Activated CD8-positive, alpha-beta T cell treated with anti-CD3 and anti-CD28 coated beads for 36 hours (primary cell): Measurements from ENCODE around the gene UBE2C. TPM values are rescaled to one million over a fixed set of nuclear protein-coding genes. Genes with fewer than 3 reads are reported as not detected.

Source experiments
- ATAC-seq: fragments of 200-7000 bp; cut with Tn5 transposase; one replicate; pipeline ENCODE4 v1.10.0; 2021; ENCODE audit warnings: mild to moderate bottlenecking, moderate library complexity
- CTCF ChIA-PET: fragments of 350-600 bp; sonication (Branson Sonifier 250); formaldehyde crosslinking; loops from one replicate; lab custom pipeline; 2021; ENCODE audit warnings: antibody characterized with exemption; lab: Charles Lee
- POLR2A ChIA-PET: fragments of 350-600 bp; sonication (Branson Sonifier 250); formaldehyde crosslinking; loops from one replicate; lab custom pipeline; 2021; ENCODE audit warnings: antibody characterized with exemption; lab: Charles Lee
- DNase-seq: peaks from one replicate; pipeline ENCODE4 v3.0.0-alpha.2; 2020
- H3K27ac Mint-ChIP-seq: one replicate; pipeline ENCODE4 v1.8.0; 2021; ENCODE audit warnings: mild to moderate bottlenecking, mixed read lengths
- H3K27me3 Mint-ChIP-seq: one replicate; pipeline ENCODE4 v1.8.0; 2021; ENCODE audit warnings: mixed read lengths
- H3K36me3 Mint-ChIP-seq: one replicate; pipeline ENCODE4 v1.8.0; 2021; ENCODE audit warnings: low read depth, mixed read lengths
- H3K4me1 Mint-ChIP-seq: one replicate; pipeline ENCODE4 v1.8.0; 2021; ENCODE audit warnings: low read depth, mixed read lengths
- H3K4me3 Mint-ChIP-seq: one replicate; pipeline ENCODE4 v1.8.0; 2021; ENCODE audit warnings: mild to moderate bottlenecking, moderate library complexity, mixed read lengths
- H3K9me3 Mint-ChIP-seq: one replicate; pipeline ENCODE4 v1.8.0; 2021; ENCODE audit warnings: mixed read lengths
- intact Hi-C: fragments of 100-400 bp; cut with micrococcal nuclease; formaldehyde crosslinking; loops from one replicate; pipeline ENCODE4 v1.10.0; 2022
- total RNA-seq, 2 experiments: library from RNA; stranded (reverse); gene quantifications; one replicate each; pipeline ENCODE4 v1.2.3, GENCODE V29; 2021
- TF ChIP-seq, protein P1 (sequence below): fragments of 200-600 bp; IDR thresholded peaks from one replicate; pipeline ENCODE4 v1.8.0; 2022; ENCODE audit warnings: antibody characterized with exemption, mild to moderate bottlenecking

UBE2C gene
- total RNA-seq, 2 experiments from 2014 or later, result 149 to 151 TPM

DNA sequence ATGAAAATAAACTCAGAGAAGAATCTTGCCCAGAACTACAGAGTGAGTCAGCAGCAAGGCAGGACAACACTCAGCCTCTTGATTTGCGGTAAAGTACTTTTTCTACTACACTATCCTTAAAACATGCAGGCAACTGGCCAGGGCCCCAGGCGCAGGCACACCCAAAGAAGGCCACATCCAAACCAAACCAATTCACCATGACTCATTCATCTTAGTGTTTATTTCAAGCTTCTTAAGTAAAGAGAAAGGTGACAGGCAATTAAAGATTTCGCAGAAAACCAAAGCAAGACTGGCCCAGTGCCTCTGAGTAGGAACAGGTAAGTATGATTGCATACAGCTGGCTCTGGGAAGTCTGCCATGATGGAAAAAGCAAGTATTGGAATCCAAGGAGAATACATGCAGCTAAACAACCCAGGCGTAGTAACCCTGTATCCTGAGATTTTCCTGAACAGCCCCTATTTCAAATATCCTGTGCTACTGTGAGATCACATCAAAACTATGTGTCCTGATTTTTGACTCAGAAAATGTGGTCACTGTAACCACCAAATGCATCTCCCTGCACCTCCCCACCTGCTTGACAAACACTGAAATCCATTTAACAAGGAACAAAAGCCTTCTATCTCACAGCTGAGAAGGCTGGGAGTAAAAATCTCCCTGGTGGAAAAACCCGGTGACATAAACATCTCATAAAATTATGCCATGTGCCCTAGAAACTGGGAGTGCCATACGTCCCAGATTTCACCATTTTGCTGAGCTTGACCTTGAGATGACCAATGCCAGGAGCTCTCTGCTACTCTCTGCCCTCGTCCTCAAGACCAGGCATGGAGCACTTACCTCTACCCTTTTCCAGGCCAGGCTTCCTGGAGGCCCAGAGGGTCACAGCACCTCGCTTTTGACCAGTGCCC lies 33.2 kb upstream of the UBE2C start:
- Mint-ChIP-seq H3K9me3 (no peaks in the 10 kb centered on the region), H3K36me3 (no peaks in the 10 kb centered on the region), H3K4me3 (no peak overlapping the region), H3K27me3 (peaks cover 4% of the 10 kb centered on the region), H3K4me1 (peaks cover 6% of the 10 kb centered on the region), H3K27ac (no peak overlapping the region)
- POLR2A ChIA-PET, result no interaction called here
- CTCF ChIA-PET, result interaction anchor here (1.0 to 2.7 kb wide), 4 partner anchors 8 to 460 kb away, joined by 3 to 28 read pairs (median 5); no protein-coding TSS in a partner anchor
- DNase-seq (peak; percentile 23), ATAC-seq (peak; percentile 34)
- TF ChIP-seq, protein P1, sequence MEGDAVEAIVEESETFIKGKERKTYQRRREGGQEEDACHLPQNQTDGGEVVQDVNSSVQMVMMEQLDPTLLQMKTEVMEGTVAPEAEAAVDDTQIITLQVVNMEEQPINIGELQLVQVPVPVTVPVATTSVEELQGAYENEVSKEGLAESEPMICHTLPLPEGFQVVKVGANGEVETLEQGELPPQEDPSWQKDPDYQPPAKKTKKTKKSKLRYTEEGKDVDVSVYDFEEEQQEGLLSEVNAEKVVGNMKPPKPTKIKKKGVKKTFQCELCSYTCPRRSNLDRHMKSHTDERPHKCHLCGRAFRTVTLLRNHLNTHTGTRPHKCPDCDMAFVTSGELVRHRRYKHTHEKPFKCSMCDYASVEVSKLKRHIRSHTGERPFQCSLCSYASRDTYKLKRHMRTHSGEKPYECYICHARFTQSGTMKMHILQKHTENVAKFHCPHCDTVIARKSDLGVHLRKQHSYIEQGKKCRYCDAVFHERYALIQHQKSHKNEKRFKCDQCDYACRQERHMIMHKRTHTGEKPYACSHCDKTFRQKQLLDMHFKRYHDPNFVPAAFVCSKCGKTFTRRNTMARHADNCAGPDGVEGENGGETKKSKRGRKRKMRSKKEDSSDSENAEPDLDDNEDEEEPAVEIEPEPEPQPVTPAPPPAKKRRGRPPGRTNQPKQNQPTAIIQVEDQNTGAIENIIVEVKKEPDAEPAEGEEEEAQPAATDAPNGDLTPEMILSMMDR, result no peak
- intact Hi-C loops, result no loop called here

DNA sequence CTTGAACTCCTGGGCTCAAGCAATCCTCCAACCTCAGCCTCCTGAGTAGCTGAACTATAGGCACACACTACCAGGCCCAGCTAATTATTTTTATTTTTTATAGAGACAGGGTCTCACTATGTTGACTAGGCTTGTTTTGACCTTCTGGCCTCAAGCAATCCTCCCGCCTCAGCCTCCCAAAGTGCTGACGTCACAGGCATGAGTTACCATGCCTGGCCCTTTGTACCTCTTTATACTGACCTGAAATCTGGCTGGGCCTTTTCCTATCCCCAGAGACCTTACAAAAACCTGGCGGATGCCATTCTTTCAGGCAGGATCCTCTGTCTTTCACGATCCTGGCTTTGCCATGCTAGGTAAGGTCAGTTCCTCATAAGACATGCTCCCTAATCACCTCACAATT lies 32.3 kb upstream of the UBE2C start:
- ChIA-PET POLR2A (interaction anchor here (0.9 kb wide), 1 partner anchor 297 kb away, joined by 3 read pairs; no protein-coding TSS in a partner anchor), CTCF (interaction anchor here (0.6 to 2.7 kb wide), 5 partner anchors 9 to 461 kb away, joined by 3 to 28 read pairs (median 4); no protein-coding TSS in a partner anchor)
- Mint-ChIP-seq H3K4me3 (no peak overlapping the region), H3K9me3 (no peaks in the 10 kb centered on the region), H3K27ac (no peak overlapping the region), H3K27me3 (peaks cover under 1% of the 10 kb centered on the region), H3K4me1 (peaks cover 6% of the 10 kb centered on the region), H3K36me3 (no peaks in the 10 kb centered on the region)
- TF ChIP-seq, protein P1, result no peak
- ATAC-seq, result no peak
- no peak for DNase-seq
- intact Hi-C loops, result no loop called here

DNA sequence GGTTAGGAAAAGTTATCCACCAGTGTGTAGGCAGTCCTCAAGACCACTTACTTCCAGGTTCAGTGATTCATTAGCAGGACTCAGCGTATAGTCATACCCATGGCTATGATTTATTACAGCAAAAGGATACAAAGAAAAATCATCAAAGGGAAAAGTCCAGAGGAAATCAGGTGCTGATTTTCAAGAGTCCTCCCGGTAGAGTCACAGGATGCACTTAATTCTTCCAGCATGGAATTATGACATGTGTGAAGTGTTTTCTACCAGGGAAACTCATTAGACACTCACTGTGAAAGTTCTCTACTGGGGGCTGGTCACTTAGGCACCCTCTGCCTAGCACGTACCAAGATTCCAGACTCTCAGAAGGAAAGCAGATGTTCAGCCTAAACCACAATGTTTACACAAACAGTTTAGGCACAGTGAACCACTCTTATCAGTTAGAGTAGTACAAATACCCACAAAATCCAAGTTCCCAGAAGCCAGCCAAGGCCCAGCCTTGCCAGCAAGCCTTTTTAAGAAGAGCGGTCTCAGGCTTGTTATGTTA lies 31.0 kb upstream of the UBE2C start:
- TF ChIP-seq, protein P1, result no peak
- no peak for DNase-seq
- ATAC-seq, result no peak
- POLR2A ChIA-PET, result interaction anchor here (0.9 kb wide), 1 partner anchor 298 kb away, joined by 3 read pairs; no protein-coding TSS in a partner anchor
- Mint-ChIP-seq H3K4me3 (no peak overlapping the region), H3K27me3 (no peaks in the 10 kb centered on the region), H3K36me3 (no peaks in the 10 kb centered on the region), H3K9me3 (no peaks in the 10 kb centered on the region), H3K4me1 (peaks cover 6% of the 10 kb centered on the region), H3K27ac (no peak overlapping the region)
- intact Hi-C loops, result no loop called here
- CTCF ChIA-PET, result interaction anchor here (0.9 to 2.7 kb wide), 2 partner anchors 10 kb away, joined by 3 to 28 read pairs; no protein-coding TSS in a partner anchor

DNA sequence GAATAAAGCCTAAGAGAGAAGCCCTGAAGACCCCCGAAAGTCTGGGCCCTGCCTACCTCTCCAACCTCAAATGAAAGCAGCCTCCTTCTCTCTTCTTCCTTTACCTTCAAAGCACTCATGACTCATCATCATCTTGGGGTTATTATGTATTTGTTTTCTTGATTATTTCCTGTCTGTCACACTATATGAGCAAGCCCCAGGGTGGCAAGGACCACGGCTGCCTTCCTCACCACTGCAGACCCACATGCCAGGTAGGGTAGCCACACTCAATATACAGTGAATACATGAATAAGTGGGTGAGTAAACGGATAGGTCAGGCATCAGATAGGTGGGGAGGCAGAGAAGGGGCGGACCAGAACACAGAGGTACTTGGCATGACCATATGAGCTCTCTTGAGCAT lies 29.6 kb upstream of the UBE2C start:
- Mint-ChIP-seq H3K4me3 (no peak overlapping the region), H3K36me3 (no peaks in the 10 kb centered on the region), H3K9me3 (no peaks in the 10 kb centered on the region), H3K27ac (peak overlapping the region; percentile 26), H3K4me1 (peaks cover 6% of the 10 kb centered on the region), H3K27me3 (no peaks in the 10 kb centered on the region)
- ATAC-seq (peak; percentile 79), DNase-seq (peak; percentile 29)
- intact Hi-C loops, result no loop called here
- TF ChIP-seq, protein P1, result no peak
- POLR2A ChIA-PET, result no interaction called here
- CTCF ChIA-PET, result interaction anchor here (1.0 kb wide), 1 partner anchor 11 kb away, joined by 8 read pairs; no protein-coding TSS in a partner anchor
